ENCODE data around the gene CDK6.

The CDK6 gene

DNA sequence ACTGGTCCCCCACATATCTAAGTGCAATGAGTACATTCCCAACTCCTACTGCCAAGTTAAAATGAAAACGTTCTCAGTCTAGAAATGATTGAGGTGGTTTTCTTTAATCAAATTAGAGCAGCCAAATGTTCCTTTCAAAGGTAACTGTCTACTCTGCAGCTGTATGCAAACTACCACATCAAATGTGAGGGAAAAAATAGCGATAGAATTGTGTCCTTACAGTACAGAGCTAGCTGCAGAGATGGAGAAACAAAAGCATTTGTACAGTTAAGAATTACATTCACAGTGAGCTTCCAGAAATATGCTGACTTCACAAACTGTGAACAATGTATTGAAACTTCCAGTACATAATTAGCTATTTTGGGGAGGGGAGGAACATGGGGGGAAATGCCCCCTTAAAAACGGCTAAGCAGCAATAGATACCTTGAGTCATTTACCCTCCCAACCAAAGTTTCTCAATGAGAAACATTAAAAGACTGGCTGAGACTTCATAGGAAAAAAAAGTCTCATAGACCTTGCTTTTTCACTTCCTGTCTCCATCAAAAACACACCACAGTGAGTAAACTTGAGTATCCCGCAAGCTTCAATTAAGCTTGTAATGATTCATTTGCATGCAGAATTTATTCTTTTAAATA, 22.9 kb downstream of the CDK6 start:
- TF ChIP-seq, protein P1, sequence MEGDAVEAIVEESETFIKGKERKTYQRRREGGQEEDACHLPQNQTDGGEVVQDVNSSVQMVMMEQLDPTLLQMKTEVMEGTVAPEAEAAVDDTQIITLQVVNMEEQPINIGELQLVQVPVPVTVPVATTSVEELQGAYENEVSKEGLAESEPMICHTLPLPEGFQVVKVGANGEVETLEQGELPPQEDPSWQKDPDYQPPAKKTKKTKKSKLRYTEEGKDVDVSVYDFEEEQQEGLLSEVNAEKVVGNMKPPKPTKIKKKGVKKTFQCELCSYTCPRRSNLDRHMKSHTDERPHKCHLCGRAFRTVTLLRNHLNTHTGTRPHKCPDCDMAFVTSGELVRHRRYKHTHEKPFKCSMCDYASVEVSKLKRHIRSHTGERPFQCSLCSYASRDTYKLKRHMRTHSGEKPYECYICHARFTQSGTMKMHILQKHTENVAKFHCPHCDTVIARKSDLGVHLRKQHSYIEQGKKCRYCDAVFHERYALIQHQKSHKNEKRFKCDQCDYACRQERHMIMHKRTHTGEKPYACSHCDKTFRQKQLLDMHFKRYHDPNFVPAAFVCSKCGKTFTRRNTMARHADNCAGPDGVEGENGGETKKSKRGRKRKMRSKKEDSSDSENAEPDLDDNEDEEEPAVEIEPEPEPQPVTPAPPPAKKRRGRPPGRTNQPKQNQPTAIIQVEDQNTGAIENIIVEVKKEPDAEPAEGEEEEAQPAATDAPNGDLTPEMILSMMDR (IDR thresholded peaks at IDR 0.05; ENCODE audit: low read length, missing control alignments), result no peak
- peak overlapping the region; percentile 13 for H3K4me3 ChIP-seq (replicated peaks; ENCODE audit: low read depth, low read length)
- peak; percentile 29 for DNase-seq (ENCODE audit: low read depth)

DNA sequence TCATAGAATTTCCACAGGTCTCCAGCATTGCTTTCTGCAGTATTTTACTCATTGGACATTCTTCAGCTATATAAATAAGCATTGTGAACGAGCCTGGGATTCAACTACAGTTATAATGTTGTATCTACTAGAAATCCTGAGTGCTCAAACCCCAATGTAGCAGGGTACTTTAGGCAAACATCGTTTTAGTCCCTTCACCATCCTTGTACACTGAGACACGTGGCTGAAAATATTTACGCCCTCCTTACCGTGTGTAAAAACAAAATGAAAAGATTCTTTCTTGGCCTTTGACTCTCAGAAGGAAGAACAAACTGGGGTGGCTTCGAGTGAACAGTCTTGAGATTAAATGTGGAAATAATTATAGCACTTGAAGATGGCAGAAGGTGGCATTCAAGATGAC, 25.2 kb downstream of the CDK6 start:
- DNase-seq (ENCODE audit: low read depth), result no peak
- no peak overlapping the region for H3K4me3 ChIP-seq (replicated peaks; ENCODE audit: low read depth, low read length)
- TF ChIP-seq, protein P1 (IDR thresholded peaks at IDR 0.05; ENCODE audit: low read length, missing control alignments), result no peak

DNA sequence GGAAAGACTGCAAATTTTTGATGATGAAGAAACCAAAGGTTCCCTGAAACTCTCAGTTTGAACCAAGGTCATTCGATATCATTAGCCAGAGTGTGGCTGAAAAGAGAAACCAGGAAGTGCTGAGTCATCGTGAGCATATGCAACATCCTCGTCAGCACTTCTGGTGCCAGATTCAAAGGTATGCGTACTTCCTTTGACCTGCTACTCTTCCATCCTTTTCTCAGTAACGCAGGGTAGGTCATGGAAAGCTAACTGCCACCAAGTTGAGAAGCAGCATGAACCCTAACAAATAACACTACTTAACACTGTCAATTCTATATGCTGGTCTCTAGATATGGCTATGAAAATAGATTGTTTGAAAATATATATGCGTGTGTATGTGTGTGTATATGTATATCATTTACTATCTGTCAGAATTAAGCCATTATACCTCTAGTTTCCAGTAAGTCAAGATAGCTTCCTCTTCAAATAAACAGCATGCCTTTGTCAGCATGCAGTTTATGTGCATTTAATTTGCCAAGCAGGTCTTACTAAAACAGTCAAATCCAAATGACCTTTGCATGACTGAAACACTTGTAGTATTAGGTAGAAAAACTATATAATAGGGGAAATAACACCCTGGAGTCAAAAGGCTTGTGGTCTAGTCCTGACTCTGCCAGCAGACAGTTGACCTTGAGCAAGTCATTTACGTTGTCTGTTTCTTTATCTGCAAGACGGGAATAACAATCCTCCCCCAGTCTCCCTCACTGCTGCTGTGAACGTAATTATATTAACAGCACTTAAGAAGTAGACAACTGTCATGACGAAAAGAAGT, 26.4 kb downstream of the CDK6 start:
- no peak overlapping the region for H3K4me3 ChIP-seq (replicated peaks; ENCODE audit: low read depth, low read length)
- TF ChIP-seq, protein P1 (IDR thresholded peaks at IDR 0.05; ENCODE audit: low read length, missing control alignments), result no peak
- peak; percentile 96 for DNase-seq (ENCODE audit: low read depth)

- no peak overlapping the region for H3K4me3 ChIP-seq (replicated peaks; ENCODE audit: low read depth, low read length)
- no peak for DNase-seq (ENCODE audit: low read depth)
- TF ChIP-seq, protein P1 (IDR thresholded peaks at IDR 0.05; ENCODE audit: low read length, missing control alignments), result no peak
Measured at GRCh38 chr7:92809397-92809759, 27.0 kb downstream of the CDK6 start.

- no peak for DNase-seq (ENCODE audit: low read depth)
- H3K4me3 ChIP-seq (replicated peaks; ENCODE audit: low read depth, low read length), result no peak overlapping the region
- TF ChIP-seq, protein P1 (IDR thresholded peaks at IDR 0.05; ENCODE audit: low read length, missing control alignments), result no peak
Measured at GRCh38 chr7:92808635-92809034, 27.7 kb downstream of the CDK6 start.

DNA sequence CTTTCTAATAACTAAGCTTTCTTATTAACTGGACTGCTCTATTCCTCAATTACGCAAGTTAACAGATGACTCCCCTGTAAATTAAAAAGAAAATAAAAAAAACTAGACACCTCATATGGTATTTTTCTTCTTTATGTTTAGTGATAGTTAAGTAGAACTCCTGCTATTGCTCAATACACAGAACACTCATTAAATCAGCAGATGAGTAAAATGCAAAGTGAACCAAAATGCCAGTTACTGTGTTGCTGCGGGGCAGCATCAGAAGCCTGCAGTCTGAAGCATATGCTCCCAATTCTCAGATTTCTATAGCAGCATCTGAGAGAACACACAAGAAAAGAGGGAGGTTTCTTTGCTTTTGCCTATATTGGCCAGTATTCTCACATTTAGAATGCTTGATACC, 28.4 kb downstream of the CDK6 start:
- H3K4me3 ChIP-seq (replicated peaks; ENCODE audit: low read depth, low read length), result no peak overlapping the region
- DNase-seq (ENCODE audit: low read depth), result no peak
- TF ChIP-seq, protein P1 (IDR thresholded peaks at IDR 0.05; ENCODE audit: low read length, missing control alignments), result no peak

All from fibroblast of pulmonary artery (primary cell).